D721Med (cell line): ENCODE results near the gene RSPH1.

Experiments used
- DNase-seq: peaks from one replicate; pipeline ENCODE4 v3.0.0; 2011; ENCODE audit warnings: low spot score; ENCODE audit not compliant: insufficient read length
- FAIRE-seq: peaks from 2 replicates; lab custom pipeline; 2011; peaks lifted over from hg19 to GRCh38; lab: Jason Lieb, UNC
- CTCF ChIP-seq: IDR thresholded peaks from 2 replicates; pipeline ENCODE4 v1.5.1; 2012; ENCODE audit warnings: mild to moderate bottlenecking, control low read depth; ENCODE audit not compliant: insufficient read depth; ENCODE audit errors: missing control alignments

Gene RSPH1

GRCh38 chr21:42524341-42525028 is 28.5 kb upstream of the RSPH1 start:
- DNase-seq (no peak), FAIRE-seq (no peak)
- TF ChIP-seq CTCF: no peak

- FAIRE-seq: no peak
- no peak for DNase-seq
- no peak for TF ChIP-seq CTCF
Measured at GRCh38 chr21:42523941-42524340, 27.9 kb upstream of the RSPH1 start.

GRCh38 chr21:42523211-42523610 is 27.2 kb upstream of the RSPH1 start:
- FAIRE-seq: no peak
- no peak for TF ChIP-seq CTCF

DNA sequence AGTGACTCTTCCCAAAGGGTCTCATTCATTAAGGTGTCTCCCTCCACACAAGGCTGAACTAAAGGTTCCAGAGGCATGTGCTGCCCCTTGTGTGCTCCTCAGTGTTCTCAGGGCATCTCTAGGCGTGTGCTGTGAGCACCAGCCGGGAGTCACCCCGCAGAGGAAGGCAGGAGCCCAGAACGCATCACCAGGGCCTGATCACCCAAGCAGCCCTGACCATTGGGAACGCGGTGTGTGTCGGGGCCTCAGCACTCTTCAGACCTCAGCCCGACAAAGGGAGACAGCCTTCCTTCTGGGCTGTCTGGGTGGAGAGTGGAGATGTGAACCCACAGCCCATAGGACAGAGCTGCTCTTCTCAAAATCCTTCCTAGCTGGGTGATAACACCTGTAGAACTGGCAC is 26.7 kb upstream of the RSPH1 start:
- TF ChIP-seq CTCF: no peak
- no peak for FAIRE-seq
- no peak for DNase-seq

More at GRCh38 chr21:42523211-42523610, 27.2 kb upstream of the RSPH1 start:
- no peak for DNase-seq

DNA sequence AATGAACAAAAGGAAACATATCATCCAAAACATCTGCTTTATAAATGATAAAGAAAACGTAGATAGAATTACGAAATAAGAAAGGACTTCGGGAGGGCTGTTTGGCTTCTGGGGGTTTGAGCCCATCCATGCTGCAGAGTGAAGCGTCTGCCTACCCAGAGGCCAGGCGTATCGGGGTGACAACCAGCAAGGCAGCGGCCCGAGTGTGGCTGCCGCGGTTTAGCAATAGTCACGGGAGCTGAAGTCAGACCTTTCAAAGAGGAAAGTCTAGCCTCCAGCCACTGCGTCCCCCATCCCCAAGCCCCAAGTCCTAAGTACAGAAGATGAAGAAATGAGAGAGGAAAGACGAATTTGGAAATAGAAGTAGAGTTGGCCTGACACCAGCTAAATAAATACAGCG is 26.2 kb upstream of the RSPH1 start:
- DNase-seq: no peak
- TF ChIP-seq CTCF: no peak
- FAIRE-seq: no peak

GRCh38 chr21:42521805-42522204 is 25.8 kb upstream of the RSPH1 start:
- TF ChIP-seq CTCF: no peak
- no peak for DNase-seq
- no peak for FAIRE-seq

DNA sequence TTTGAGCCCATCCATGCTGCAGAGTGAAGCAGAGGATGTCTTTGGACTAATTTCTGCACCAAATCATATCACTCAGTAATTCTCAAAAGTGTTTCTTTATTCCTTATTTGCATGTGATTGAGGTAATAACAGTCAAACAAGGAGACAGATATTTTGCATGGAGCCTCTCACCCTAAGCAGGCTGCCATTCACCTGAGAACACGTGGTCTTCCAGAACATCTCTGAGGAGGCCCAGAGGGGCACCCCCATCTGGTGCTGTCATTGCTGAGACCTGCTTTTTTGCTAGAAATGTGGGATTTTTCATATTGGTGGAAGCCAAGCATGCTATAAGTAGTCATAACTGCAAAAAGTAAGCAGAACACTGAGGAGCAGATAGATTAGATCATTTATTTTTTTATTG is 25.4 kb upstream of the RSPH1 start:
- TF ChIP-seq CTCF: no peak
- DNase-seq (no peak), FAIRE-seq (no peak)
